Activated CD4-positive, alpha-beta T cell treated with anti-CD3 and anti-CD28 coated beads, Interleukin-2, amount 10 ng/mL, durations not matched to agents 7 days and 5 days (primary cell): ENCODE results near the gene MMRN2. TPM values are rescaled to one million over a fixed set of nuclear protein-coding genes. Genes with fewer than 3 reads are reported as not detected.
"Not testable (repeated sequence)": the region's sequence is repeated elsewhere in the genome, so short reads cannot be mapped to it uniquely, and the experiment has no call there.

ENCODE experiments used
- CTCF ChIA-PET: fragments of 350-600 bp; sonication (Branson Sonifier 250); formaldehyde crosslinking; loops from one replicate; lab custom pipeline; 2021; ENCODE audit warnings: antibody characterized with exemption; lab: Charles Lee
- POLR2A ChIA-PET: fragments of 350-600 bp; sonication (Branson Sonifier 250); formaldehyde crosslinking; loops from one replicate; lab custom pipeline; 2021; ENCODE audit warnings: antibody characterized with exemption; lab: Charles Lee
- DNase-seq: peaks from one replicate; pipeline ENCODE4 v3.0.0-alpha.2; 2020
- H3K27ac Mint-ChIP-seq: one replicate; pipeline ENCODE4 v1.8.0; 2021; ENCODE audit warnings: mild to moderate bottlenecking, moderate library complexity, mixed read lengths
- H3K27me3 Mint-ChIP-seq: one replicate; pipeline ENCODE4 v1.8.0; 2021; ENCODE audit warnings: mixed read lengths
- H3K36me3 Mint-ChIP-seq: one replicate; pipeline ENCODE4 v1.8.0; 2021; ENCODE audit warnings: low read depth, mixed read lengths
- H3K4me1 Mint-ChIP-seq: one replicate; pipeline ENCODE4 v1.8.0; 2021; ENCODE audit warnings: mixed read lengths
- H3K4me3 Mint-ChIP-seq: one replicate; pipeline ENCODE4 v1.8.0; 2021; ENCODE audit warnings: mild to moderate bottlenecking, moderate library complexity, mixed read lengths
- H3K9me3 Mint-ChIP-seq: one replicate; pipeline ENCODE4 v1.8.0; 2021; ENCODE audit warnings: mixed read lengths
- total RNA-seq, 2 experiments: library from RNA; stranded (reverse); gene quantifications; one replicate each; pipeline ENCODE4 v1.2.3, GENCODE V29; 2021

The MMRN2 gene
- total RNA-seq, 2 experiments from 2014 or later: not detected

GRCh38 chr10:86940677-86941076 is 16.7 kb downstream of the MMRN2 start:
- peaks cover 1% of the 10 kb centered on the region for H3K27me3 Mint-ChIP-seq
- POLR2A ChIA-PET: no interaction called here
- no peak overlapping the region for H3K4me3 Mint-ChIP-seq
- peaks cover 8% of the 10 kb centered on the region for H3K4me1 Mint-ChIP-seq
- H3K9me3 Mint-ChIP-seq: no peaks in the 10 kb centered on the region
- CTCF ChIA-PET: interaction anchor here (0.9 to 3.0 kb wide), 3 partner anchors 16 to 26 kb away, joined by 3 to 14 read pairs (median 3); no protein-coding TSS in a partner anchor
- no peaks in the 10 kb centered on the region for H3K36me3 Mint-ChIP-seq
- no peak overlapping the region for H3K27ac Mint-ChIP-seq
- DNase-seq: no peak

GRCh38 chr10:86940076-86940475 is 17.3 kb downstream of the MMRN2 start:
- H3K36me3 Mint-ChIP-seq, DNase-seq, H3K27ac Mint-ChIP-seq, H3K4me3 Mint-ChIP-seq, H3K9me3 Mint-ChIP-seq, POLR2A ChIA-PET, H3K27me3 Mint-ChIP-seq, H3K4me1 Mint-ChIP-seq: not testable (repeated sequence)
- CTCF ChIA-PET: interaction anchor here (0.5 to 3.0 kb wide), 7 partner anchors 15 to 409 kb away, joined by 3 to 14 read pairs (median 3); no protein-coding TSS in a partner anchor

- no peak for DNase-seq
- Mint-ChIP-seq H3K27me3 (peaks cover 1% of the 10 kb centered on the region), H3K36me3 (no peaks in the 10 kb centered on the region), H3K4me3 (no peak overlapping the region), H3K9me3 (no peaks in the 10 kb centered on the region), H3K27ac (no peak overlapping the region), H3K4me1 (peaks cover 1% of the 10 kb centered on the region)
- CTCF ChIA-PET: interaction anchor here (0.6 to 3.7 kb wide), 15 partner anchors 8 to 1143 kb away, joined by 3 to 14 read pairs (median 3); partner anchors contain the start of genes ADIRF and MMRN2
- POLR2A ChIA-PET: no interaction called here
Measured at GRCh38 chr10:86938260-86938659, 19.2 kb downstream of the MMRN2 start.

GRCh38 chr10:86937502-86938154 is 19.8 kb downstream of the MMRN2 start:
- H3K36me3 Mint-ChIP-seq: no peaks in the 10 kb centered on the region
- H3K9me3 Mint-ChIP-seq: no peaks in the 10 kb centered on the region
- H3K27me3 Mint-ChIP-seq: peaks cover 1% of the 10 kb centered on the region
- no peak overlapping the region for H3K27ac Mint-ChIP-seq
- peaks cover 1% of the 10 kb centered on the region for H3K4me1 Mint-ChIP-seq
- H3K4me3 Mint-ChIP-seq: no peak overlapping the region
- CTCF ChIA-PET: interaction anchor here (0.8 to 3.7 kb wide), 6 partner anchors 9 to 242 kb away, joined by 3 to 12 read pairs (median 4); partner anchors contain the start of gene ADIRF
- POLR2A ChIA-PET: no interaction called here
- DNase-seq: no peak

- Mint-ChIP-seq H3K36me3 (no peaks in the 10 kb centered on the region), H3K27ac (no peak overlapping the region), H3K9me3 (no peaks in the 10 kb centered on the region), H3K27me3 (peaks cover 1% of the 10 kb centered on the region), H3K4me1 (peaks cover 1% of the 10 kb centered on the region), H3K4me3 (no peak overlapping the region)
- POLR2A ChIA-PET: no interaction called here
- CTCF ChIA-PET: interaction anchor here (1.4 to 3.7 kb wide), 3 partner anchors 10 to 58 kb away, joined by 3 to 12 read pairs (median 3); partner anchors contain the start of gene ADIRF
- DNase-seq: no peak
Measured at GRCh38 chr10:86936661-86937501, 20.5 kb downstream of the MMRN2 start.

- H3K27ac Mint-ChIP-seq, H3K4me3 Mint-ChIP-seq, POLR2A ChIA-PET, DNase-seq, H3K27me3 Mint-ChIP-seq, H3K9me3 Mint-ChIP-seq, H3K36me3 Mint-ChIP-seq, H3K4me1 Mint-ChIP-seq: not testable (repeated sequence)
- CTCF ChIA-PET: interaction anchor here (1.0 kb wide), 1 partner anchor 26 kb away, joined by 4 read pairs; no protein-coding TSS in a partner anchor
Measured at GRCh38 chr10:86934162-86934711, 23.2 kb downstream of the MMRN2 start.

- Mint-ChIP-seq H3K4me3 (no peak overlapping the region), H3K27me3 (peaks cover 1% of the 10 kb centered on the region), H3K4me1 (no peaks in the 10 kb centered on the region), H3K36me3 (no peaks in the 10 kb centered on the region), H3K9me3 (no peaks in the 10 kb centered on the region), H3K27ac (no peak overlapping the region)
- POLR2A ChIA-PET: no interaction called here
- DNase-seq: no peak
- CTCF ChIA-PET: interaction anchor here (0.6 kb wide), 1 partner anchor 26 kb away, joined by 3 read pairs; no protein-coding TSS in a partner anchor
Measured at GRCh38 chr10:86932674-86933073, 24.7 kb downstream of the MMRN2 start.

- Mint-ChIP-seq H3K4me1 (no peaks in the 10 kb centered on the region), H3K27me3 (peaks cover 1% of the 10 kb centered on the region), H3K4me3 (no peak overlapping the region), H3K36me3 (no peaks in the 10 kb centered on the region), H3K27ac (no peak overlapping the region), H3K9me3 (no peaks in the 10 kb centered on the region)
- POLR2A ChIA-PET: no interaction called here
- no peak for DNase-seq
- CTCF ChIA-PET: no interaction called here
Measured at GRCh38 chr10:86931872-86932271, 25.5 kb downstream of the MMRN2 start.

- ChIA-PET CTCF (no interaction called here), POLR2A (no interaction called here)
- Mint-ChIP-seq H3K4me3 (no peak overlapping the region), H3K4me1 (no peaks in the 10 kb centered on the region), H3K27ac (no peak overlapping the region), H3K36me3 (no peaks in the 10 kb centered on the region), H3K27me3 (no peaks in the 10 kb centered on the region), H3K9me3 (no peaks in the 10 kb centered on the region)
- no peak for DNase-seq
Measured at GRCh38 chr10:86929468-86930380, 27.7 kb downstream of the MMRN2 start.

GRCh38 chr10:86922553-86922961 is 34.9 kb downstream of the MMRN2 start:
- DNase-seq: no peak
- no peaks in the 10 kb centered on the region for H3K9me3 Mint-ChIP-seq
- ChIA-PET POLR2A (no interaction called here), CTCF (no interaction called here)
- H3K27me3 Mint-ChIP-seq: no peaks in the 10 kb centered on the region
- peaks cover 3% of the 10 kb centered on the region for H3K36me3 Mint-ChIP-seq
- H3K4me3 Mint-ChIP-seq: no peak overlapping the region
- no peaks in the 10 kb centered on the region for H3K4me1 Mint-ChIP-seq
- no peak overlapping the region for H3K27ac Mint-ChIP-seq

GRCh38 chr10:86918022-86918471 is 39.4 kb downstream of the MMRN2 start:
- H3K36me3 Mint-ChIP-seq: peaks cover 11% of the 10 kb centered on the region
- no peaks in the 10 kb centered on the region for H3K9me3 Mint-ChIP-seq
- H3K27ac Mint-ChIP-seq: no peak overlapping the region
- H3K4me1 Mint-ChIP-seq: no peaks in the 10 kb centered on the region
- POLR2A ChIA-PET: no interaction called here
- H3K4me3 Mint-ChIP-seq: no peak overlapping the region
- CTCF ChIA-PET: no interaction called here
- H3K27me3 Mint-ChIP-seq: no peaks in the 10 kb centered on the region
- DNase-seq: no peak

GRCh38 chr10:86914734-86915133 is 42.7 kb downstream of the MMRN2 start:
- Mint-ChIP-seq H3K27ac (no peak overlapping the region), H3K27me3 (no peaks in the 10 kb centered on the region), H3K9me3 (no peaks in the 10 kb centered on the region), H3K4me3 (no peak overlapping the region), H3K4me1 (no peaks in the 10 kb centered on the region), H3K36me3 (peaks cover 11% of the 10 kb centered on the region)
- no peak for DNase-seq
- ChIA-PET CTCF (no interaction called here), POLR2A (no interaction called here)
